NT2/D1 (cell line): ENCODE measurements around the gene SULT2A1.

ENCODE experiments used
- SUZ12 ChIP-seq: IDR thresholded peaks from 2 replicates; pipeline ENCODE4 v1.6.1; 2011; ENCODE audit not compliant: insufficient read length, insufficient read depth; ENCODE audit errors: extremely low read depth
- YY1 ChIP-seq: IDR thresholded peaks from 2 replicates; pipeline ENCODE4 v1.6.1; 2011; ENCODE audit not compliant: insufficient read length, insufficient read depth
- ZNF274 ChIP-seq: IDR thresholded peaks from 2 replicates; pipeline ENCODE4 v1.6.1; 2011; ENCODE audit warnings: mild to moderate bottlenecking, low read depth, low read length

GRCh38 chr19:47895165-47895782 is 9.2 kb upstream of the SULT2A1 start:
- TF ChIP-seq ZNF274 (no peak), YY1 (no peak), SUZ12 (no peak)
